Astrocyte of the spinal cord (primary cell): ENCODE data around the gene MYRIP.

Experiments used
- DNase-seq: peaks from one replicate; pipeline ENCODE4 v3.0.0; 2011; ENCODE audit warnings: low read depth, low spot score
- H3K4me3 ChIP-seq: 2 replicates; pipeline ENCODE4 v1.5.1; 2011; ENCODE audit warnings: low read depth, mild to moderate bottlenecking, low read length, moderate library complexity
- in situ Hi-C: cut with HindIII; loops from 2 replicates; pipeline ENCODE4 v1.10.0; 2017; ENCODE audit warnings: low sequenced_read_pairs
- TF ChIP-seq, protein P1 (sequence below): IDR thresholded peaks from 2 replicates; pipeline ENCODE4 v1.5.1; 2012; ENCODE audit warnings: low read depth, mild to moderate bottlenecking, low read length, inconsistent platforms

Gene MYRIP

DNA sequence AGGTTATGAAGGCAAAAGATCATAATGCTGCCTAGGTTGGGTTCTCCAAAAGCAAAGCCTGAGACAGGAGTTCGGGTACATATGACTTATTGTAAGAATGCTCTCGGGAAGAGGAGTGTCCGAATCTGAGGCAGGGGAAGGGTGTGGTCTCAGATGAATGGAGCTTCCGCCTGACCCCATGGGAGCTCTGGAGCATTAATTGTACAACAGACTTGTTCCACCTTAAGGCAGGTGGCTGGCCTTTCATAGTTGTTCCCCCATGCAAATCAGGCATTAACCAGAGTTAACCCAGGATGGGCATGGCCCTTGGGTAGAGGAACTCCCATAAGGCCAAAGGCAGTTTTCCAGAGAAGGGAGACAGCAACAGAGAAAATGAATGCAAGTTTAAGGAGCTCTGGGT is 170.6 kb downstream of the MYRIP start:
- in situ Hi-C loops, result no loop called here
- TF ChIP-seq, protein P1, sequence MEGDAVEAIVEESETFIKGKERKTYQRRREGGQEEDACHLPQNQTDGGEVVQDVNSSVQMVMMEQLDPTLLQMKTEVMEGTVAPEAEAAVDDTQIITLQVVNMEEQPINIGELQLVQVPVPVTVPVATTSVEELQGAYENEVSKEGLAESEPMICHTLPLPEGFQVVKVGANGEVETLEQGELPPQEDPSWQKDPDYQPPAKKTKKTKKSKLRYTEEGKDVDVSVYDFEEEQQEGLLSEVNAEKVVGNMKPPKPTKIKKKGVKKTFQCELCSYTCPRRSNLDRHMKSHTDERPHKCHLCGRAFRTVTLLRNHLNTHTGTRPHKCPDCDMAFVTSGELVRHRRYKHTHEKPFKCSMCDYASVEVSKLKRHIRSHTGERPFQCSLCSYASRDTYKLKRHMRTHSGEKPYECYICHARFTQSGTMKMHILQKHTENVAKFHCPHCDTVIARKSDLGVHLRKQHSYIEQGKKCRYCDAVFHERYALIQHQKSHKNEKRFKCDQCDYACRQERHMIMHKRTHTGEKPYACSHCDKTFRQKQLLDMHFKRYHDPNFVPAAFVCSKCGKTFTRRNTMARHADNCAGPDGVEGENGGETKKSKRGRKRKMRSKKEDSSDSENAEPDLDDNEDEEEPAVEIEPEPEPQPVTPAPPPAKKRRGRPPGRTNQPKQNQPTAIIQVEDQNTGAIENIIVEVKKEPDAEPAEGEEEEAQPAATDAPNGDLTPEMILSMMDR, result no peak
- no peak for DNase-seq
- H3K4me3 ChIP-seq, result no peak overlapping the region

DNA sequence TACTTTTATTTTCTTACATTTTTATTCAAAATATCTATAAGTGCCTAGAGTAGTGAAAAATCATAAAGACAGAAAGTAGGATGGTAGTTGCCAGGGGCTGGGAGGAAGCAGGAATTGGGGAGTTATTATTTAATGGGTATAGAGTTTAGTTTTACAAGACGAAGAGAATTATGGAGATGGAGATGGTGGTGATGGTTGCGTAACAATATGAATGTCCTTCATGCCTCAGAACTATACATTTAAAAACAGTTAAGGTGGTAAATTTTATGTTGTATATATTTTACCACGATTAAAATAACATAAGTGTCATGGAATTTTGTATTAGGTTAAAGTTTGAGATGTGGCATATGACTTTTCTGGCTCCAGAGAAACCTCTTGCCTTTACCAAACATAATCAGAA is 171.4 kb downstream of the MYRIP start:
- DNase-seq, result no peak
- TF ChIP-seq, protein P1, result no peak
- H3K4me3 ChIP-seq, result no peak overlapping the region
- in situ Hi-C loops, result no loop called here

DNA sequence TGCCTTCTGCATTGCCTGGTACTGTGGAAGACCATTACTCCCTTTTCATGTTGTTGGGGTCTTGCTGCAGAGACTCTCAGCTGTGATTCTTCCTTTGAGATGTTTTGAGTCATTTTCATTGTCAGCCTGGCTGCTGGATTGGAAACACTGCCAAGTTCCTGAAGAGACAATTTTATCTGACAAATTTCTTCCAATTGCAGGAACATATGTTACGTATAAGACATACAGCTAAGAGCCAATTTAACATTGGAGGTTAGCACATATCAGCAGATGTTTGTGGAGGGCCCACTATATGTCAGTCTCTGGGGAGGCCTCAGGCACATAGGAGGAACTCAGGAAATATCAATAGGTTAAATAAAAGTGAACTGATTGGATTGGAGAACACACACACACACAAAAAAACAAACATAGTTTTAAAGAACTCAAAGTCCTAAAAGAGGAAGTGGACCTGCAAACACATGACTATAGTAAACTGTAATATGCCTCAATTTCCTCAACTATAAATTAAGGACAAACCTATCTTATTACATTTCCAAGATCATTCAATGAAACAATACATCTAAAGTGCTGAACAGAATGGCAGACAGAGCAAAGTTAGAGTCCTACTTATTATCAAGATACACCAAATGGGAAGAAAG is 172.3 kb downstream of the MYRIP start:
- TF ChIP-seq, protein P1, result no peak
- in situ Hi-C loops, result no loop called here
- H3K4me3 ChIP-seq, result no peak overlapping the region
- DNase-seq, result no peak

DNA sequence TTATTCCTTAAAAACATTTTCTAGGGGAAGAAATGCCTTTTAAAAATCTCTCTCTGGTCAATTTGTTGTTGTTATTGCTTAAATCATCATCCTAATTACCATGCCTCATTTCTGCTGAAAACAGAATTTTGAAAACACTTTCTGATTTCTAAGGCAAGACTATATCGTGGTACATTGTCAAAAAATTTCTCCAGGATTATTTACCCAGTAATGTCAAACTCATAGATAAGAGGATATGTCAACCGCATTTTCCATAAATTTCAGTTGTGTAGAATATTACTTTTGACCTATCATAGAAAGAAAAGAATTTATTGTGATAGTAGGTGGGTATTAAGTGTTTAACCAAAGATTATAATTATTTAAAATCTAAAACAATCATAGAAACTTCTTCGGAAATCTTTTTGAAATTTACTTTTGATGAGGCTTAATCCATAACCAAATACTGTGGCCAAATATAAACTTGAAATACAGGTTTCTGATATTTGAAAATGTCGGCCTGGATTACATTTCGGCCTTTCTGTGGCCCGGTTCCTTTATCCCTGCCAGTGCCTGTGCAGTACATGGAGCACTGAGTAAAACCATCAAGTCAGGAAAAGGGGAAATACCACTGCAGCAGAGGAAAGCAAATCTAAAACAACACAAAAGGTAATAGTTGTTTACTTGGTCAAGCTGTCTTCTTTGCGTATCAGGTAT is 173.4 kb downstream of the MYRIP start:
- TF ChIP-seq, protein P1, result no peak
- in situ Hi-C loops, result no loop called here
- no peak overlapping the region for H3K4me3 ChIP-seq
- no peak for DNase-seq

DNA sequence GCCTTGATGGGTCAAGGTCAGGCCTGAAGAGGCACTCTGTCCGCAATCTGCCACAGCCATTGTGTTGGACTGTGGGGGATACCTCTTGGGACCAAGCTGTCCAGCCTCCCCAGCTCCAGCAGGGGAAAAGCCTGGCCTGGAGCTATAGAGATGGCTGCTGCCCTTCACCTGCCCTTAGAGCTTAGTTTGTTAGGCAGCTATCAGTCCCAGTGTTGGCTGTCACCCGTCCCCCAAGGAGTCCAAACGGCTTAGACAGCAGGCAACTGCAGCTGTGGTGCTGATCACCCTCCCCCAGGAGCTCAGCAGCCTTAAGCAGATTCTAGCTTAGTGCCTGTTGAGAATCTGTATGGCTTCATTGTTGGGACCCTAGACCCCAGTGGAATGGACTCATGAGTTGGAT is 180.3 kb downstream of the MYRIP start:
- DNase-seq, result no peak
- in situ Hi-C loops, result no loop called here
- TF ChIP-seq, protein P1, result no peak
- no peak overlapping the region for H3K4me3 ChIP-seq

DNA sequence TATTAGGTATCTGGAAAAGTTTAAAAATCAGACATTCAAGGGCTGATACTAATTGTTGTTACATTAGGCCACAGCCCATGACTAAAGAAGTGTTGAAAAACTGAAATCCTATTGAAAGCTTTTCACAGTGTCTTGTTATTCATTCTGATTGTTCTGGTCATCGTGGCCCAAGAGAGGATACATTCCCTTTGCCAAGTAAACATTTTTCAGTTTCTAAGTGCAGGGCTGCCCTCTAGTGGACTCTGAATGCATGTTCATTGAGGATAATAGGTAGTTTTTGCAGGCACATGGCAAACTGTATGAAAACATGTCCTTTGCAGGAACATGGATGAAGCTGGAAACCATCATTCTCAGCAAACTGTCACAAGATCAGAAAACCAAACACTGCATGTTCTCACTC is 181.1 kb downstream of the MYRIP start:
- no peak overlapping the region for H3K4me3 ChIP-seq
- in situ Hi-C loops, result no loop called here
- DNase-seq, result peak; percentile 38
- TF ChIP-seq, protein P1, result peak; percentile 44
